LNCaP clone FGC (cell line): ENCODE data around the gene MS4A14.

Experiments used
- DNase-seq: peaks from one replicate; pipeline ENCODE4 v3.0.0-alpha.2; 2011; ENCODE audit warnings: low read depth
- H3K4me3 ChIP-seq: 2 replicates; pipeline ENCODE4 v1.5.1; 2011; ENCODE audit warnings: mild to moderate bottlenecking, low read depth, low read length, control low read depth
- TF ChIP-seq, protein P1 (sequence below): IDR thresholded peaks from 2 replicates; pipeline ENCODE4 v1.5.1; 2012; ENCODE audit warnings: mild to moderate bottlenecking; ENCODE audit not compliant: control insufficient read depth, insufficient read depth; ENCODE audit errors: extremely low read depth

The MS4A14 gene, protein sequence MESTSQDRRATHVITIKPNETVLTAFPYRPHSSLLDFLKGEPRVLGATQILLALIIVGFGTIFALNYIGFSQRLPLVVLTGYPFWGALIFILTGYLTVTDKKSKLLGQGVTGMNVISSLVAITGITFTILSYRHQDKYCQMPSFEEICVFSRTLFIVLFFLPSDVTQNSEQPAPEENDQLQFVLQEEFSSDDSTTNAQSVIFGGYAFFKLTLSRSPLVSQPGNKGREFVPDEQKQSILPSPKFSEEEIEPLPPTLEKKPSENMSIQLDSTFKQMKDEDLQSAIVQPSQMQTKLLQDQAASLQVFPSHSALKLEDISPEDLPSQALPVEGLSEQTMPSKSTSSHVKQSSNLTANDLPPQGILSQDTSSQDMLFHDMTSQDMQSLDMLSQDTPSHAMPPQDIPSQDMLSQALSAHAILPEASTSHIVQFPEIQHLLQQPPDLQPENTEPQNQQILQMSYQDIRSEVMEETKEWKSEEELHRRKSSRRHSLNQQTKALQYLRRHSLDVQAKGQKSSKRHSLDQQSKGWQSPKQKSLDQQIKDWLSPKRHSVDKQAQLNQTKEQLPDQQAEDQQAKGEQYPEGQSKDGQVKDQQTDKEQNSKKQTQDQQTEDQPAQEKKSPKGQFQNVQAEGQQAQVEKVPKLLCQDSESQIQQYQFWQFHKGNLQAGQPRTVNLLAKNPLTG

DNA sequence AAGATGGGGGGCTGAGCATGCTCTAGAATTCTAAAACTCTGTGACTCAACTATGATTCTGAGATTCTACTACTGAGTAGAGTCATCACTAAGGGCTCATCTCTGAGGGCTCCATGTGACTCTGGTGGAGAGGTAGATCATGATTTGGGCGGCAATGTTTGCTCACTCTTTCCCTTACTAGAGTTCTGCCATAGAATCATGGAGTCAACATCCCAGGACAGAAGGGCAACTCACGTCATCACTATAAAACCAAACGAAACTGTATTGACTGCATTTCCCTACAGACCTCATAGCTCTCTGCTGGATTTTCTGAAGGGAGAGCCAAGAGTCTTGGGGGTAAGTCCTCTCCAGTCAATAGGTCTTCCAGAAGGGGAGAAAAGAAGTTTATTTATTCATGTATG is at the start of gene MS4A14:
MS4A14 (plus strand) TSS at position 78 of the 400 bp plus-strand sequence; CDS start at position 198, 120 bp downstream.
- no peak for DNase-seq
- TF ChIP-seq, protein P1, sequence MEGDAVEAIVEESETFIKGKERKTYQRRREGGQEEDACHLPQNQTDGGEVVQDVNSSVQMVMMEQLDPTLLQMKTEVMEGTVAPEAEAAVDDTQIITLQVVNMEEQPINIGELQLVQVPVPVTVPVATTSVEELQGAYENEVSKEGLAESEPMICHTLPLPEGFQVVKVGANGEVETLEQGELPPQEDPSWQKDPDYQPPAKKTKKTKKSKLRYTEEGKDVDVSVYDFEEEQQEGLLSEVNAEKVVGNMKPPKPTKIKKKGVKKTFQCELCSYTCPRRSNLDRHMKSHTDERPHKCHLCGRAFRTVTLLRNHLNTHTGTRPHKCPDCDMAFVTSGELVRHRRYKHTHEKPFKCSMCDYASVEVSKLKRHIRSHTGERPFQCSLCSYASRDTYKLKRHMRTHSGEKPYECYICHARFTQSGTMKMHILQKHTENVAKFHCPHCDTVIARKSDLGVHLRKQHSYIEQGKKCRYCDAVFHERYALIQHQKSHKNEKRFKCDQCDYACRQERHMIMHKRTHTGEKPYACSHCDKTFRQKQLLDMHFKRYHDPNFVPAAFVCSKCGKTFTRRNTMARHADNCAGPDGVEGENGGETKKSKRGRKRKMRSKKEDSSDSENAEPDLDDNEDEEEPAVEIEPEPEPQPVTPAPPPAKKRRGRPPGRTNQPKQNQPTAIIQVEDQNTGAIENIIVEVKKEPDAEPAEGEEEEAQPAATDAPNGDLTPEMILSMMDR: no peak
- no peak within 1 kb of the TSS for H3K4me3 ChIP-seq

- H3K4me3 ChIP-seq: no peak overlapping the region
- no peak for DNase-seq
- TF ChIP-seq, protein P1: no peak
Measured at GRCh38 chr11:60347084-60347797, 49.0 kb upstream of the MS4A14 start.

- H3K4me3 ChIP-seq: no peak overlapping the region
- no peak for DNase-seq
- TF ChIP-seq, protein P1: peak; percentile 31; the same call in 1 of the 2 replicates
Measured at GRCh38 chr11:60348116-60348515, 48.1 kb upstream of the MS4A14 start.

- TF ChIP-seq, protein P1: no peak
- DNase-seq: no peak
- H3K4me3 ChIP-seq: no peak overlapping the region
Measured at GRCh38 chr11:60349990-60350389, 46.3 kb upstream of the MS4A14 start.

- H3K4me3 ChIP-seq: no peak overlapping the region
- TF ChIP-seq, protein P1: no peak
Measured at GRCh38 chr11:60357771-60358170, 38.5 kb upstream of the MS4A14 start.

GRCh38 chr11:60360621-60361020 is 35.6 kb upstream of the MS4A14 start:
- H3K4me3 ChIP-seq: no peak overlapping the region
- TF ChIP-seq, protein P1: no peak
- DNase-seq: no peak

More at GRCh38 chr11:60357771-60358170, 38.5 kb upstream of the MS4A14 start:
- DNase-seq: no peak
